AG09309 (cell line): ENCODE measurements around the gene IL21R.

Experiments used
- DNase-seq: peaks from one replicate; pipeline ENCODE4 v3.0.0-alpha.2; 2010; ENCODE audit warnings: low read depth
- H3K4me3 ChIP-seq: 2 replicates; pipeline ENCODE4 v1.5.1; 2011; ENCODE audit warnings: mild to moderate bottlenecking, low read depth, low read length, moderate library complexity; ENCODE audit not compliant: control insufficient read depth
- TF ChIP-seq, protein P1 (sequence below): IDR thresholded peaks from 2 replicates; pipeline ENCODE4 v1.5.1; 2011; ENCODE audit warnings: mild to moderate bottlenecking, low read depth, low read length, inconsistent platforms; ENCODE audit not compliant: insufficient read depth, control insufficient read depth; ENCODE audit errors: missing control alignments

IL21R gene

GRCh38 chr16:27470567-27471431, 68.8 kb downstream of the IL21R start:
- DNase-seq: no peak
- H3K4me3 ChIP-seq: no peak overlapping the region
- TF ChIP-seq, protein P1, sequence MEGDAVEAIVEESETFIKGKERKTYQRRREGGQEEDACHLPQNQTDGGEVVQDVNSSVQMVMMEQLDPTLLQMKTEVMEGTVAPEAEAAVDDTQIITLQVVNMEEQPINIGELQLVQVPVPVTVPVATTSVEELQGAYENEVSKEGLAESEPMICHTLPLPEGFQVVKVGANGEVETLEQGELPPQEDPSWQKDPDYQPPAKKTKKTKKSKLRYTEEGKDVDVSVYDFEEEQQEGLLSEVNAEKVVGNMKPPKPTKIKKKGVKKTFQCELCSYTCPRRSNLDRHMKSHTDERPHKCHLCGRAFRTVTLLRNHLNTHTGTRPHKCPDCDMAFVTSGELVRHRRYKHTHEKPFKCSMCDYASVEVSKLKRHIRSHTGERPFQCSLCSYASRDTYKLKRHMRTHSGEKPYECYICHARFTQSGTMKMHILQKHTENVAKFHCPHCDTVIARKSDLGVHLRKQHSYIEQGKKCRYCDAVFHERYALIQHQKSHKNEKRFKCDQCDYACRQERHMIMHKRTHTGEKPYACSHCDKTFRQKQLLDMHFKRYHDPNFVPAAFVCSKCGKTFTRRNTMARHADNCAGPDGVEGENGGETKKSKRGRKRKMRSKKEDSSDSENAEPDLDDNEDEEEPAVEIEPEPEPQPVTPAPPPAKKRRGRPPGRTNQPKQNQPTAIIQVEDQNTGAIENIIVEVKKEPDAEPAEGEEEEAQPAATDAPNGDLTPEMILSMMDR: no peak

DNA sequence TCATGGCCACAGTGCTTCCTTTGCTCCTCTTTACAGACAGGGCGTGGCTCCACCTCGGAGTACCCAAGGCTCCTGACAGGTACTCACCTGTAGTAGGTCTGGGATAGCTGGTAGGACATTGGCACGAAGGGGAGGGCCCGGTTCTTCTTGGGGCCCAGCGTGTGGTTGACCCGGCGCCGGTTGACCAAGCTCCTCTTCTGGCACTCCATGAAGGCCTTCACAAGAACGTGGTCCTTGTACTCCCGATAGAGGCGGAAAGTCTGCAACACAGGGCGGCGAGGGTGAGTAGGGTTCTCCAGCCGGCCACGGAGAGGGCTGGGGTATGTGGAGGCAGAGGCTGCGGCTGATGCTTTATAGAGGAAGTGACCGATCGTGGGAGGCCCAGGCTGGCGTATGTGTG, 69.7 kb downstream of the IL21R start:
- TF ChIP-seq, protein P1: no peak
- no peak for DNase-seq
- H3K4me3 ChIP-seq: no peak overlapping the region

DNA sequence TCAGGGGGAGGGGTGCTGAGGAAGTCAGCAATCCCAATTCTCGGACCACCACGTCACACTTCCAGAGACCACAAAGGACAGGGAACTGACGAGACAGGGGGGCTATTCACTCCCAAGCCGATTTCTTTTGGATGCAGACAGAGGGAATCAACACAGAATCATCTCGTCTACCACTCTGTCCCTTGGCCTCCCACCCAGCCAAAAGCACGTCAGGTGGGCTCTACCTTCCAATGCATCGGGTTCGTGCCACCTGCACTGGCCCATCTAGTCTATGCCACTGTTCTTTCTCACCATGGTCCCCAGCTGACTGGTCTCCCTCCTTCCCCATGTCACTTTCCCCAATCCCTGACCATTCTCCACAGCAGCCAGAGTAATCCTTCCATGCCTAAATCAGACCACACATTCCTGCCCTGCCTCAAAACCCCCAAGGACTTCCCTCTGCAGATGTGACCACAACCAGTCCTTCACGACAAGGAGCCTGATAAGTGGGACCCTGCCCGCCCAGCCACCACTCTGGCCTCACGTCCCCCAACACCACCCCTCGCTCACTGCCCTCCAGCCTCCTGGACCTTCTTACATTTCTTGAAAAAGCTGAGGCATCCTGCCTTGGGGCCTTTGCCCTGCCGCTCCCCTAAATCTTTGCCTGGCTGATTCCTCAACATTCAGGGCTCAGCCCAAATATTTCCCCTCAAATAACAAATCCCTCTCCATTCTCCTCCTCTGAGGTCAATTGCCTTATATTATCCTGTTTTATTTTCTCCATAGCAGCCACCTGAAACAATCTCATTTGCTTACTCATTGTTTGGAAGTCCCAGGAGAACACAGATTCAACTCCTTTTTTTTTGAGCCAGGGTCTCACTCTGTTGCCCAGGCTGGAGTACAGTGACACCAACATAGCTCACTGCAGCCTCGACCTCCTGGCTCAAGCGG, 70.4 kb downstream of the IL21R start:
- DNase-seq: no peak
- H3K4me3 ChIP-seq: no peak overlapping the region
- TF ChIP-seq, protein P1: no peak

DNA sequence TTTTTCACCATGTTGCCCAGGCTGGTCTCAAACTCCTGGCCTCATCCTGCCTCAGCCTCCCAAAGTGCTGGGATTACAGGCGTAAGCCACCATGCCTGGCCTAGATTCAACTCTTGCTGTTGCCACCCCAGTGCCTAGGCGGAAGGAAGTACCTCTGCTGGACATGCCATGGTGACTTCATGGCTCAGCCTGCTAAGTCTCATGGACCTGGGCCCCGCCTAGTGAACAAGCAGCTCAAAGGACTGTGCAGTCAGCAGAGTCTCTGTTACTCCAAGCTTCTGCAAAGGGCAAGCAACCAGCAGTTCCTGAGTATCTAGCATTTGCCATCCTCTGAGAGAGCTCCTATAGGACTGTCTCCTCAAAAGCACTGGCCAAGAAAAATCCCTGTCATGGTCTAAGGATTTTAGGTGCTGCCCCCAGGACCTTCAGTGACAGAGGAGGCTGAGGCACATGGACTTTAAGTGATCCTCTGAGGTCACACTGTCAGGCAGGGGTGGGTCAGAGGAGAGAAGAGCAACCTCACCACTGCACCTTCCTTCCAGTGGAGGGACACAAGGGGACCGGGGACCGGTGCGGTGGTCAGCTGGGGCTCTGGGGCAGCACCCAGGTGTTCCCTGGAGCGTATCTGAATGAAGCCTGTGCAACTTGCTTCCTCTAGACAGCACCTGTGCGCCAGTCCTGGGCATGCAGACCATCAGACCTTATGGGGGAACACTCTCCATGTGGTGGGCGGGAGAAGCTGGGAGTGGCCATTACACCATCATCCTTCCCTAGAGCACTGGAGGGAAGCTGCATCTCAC, 71.3 kb downstream of the IL21R start:
- DNase-seq: no peak
- no peak overlapping the region for H3K4me3 ChIP-seq
- TF ChIP-seq, protein P1: no peak

DNA sequence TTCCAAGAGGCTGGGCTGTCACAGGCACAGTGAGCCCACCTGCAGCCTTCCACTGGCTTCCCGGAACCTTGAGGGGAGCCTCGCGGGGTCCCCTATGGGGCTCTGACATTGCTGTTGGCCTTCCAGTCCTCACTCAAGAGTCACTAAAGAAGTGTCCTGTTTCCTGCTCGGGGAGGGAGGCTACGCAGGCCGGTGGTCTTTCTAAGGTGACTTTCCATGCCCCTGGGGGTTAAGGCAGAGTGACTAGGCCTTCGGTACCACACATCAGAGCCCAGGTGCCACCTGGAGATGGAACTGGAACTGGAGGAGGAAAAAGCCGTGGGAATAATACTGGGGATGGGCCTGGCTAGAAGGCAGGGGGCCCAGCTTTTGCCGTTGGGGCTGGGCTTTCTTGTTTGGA, 72.1 kb downstream of the IL21R start:
- DNase-seq: no peak
- H3K4me3 ChIP-seq: no peak overlapping the region
- TF ChIP-seq, protein P1: no peak

GRCh38 chr16:27474921-27475320, 72.9 kb downstream of the IL21R start:
- DNase-seq: no peak
- no peak overlapping the region for H3K4me3 ChIP-seq
- TF ChIP-seq, protein P1: no peak
